K562 (cell line): ENCODE results near the gene PTPN13. TPM values are rescaled to one million over a fixed set of nuclear protein-coding genes. Genes with fewer than 3 reads are reported as not detected.

ENCODE experiments used
- ATAC-seq: fragments of 200-7000 bp; cut with Tn5 transposase; 3 replicates; pipeline ENCODE4 v1.9.1; 2020; ENCODE audit warnings: moderate library complexity
- BruUV-seq: library from RNA; stranded (reverse); fragments of 400-500 nt; replicated peaks from 2 replicates; lab custom pipeline; 2021; lab: Mats Ljungman, UMichigan
- CTCF ChIA-PET: fragments of 300-600 bp; formaldehyde crosslinking; extraction: SDS; loops from one replicate; lab custom pipeline; 2021; ENCODE audit warnings: low intra/inter-chr PET ratio; lab: Yijun Ruan, JAX
- POLR2A ChIA-PET: fragments of 300-600, 350-650 bp; sonication (Branson Sonifier 250); formaldehyde crosslinking; extraction: SDS; loops from one replicate; lab custom pipeline; 2021; ENCODE audit warnings: antibody characterized with exemption, inconsistent platforms; lab: Yijun Ruan, JAX
- DNase-seq, 4 experiments: peaks; one replicate each; pipeline versions ENCODE4 v3.0.0 to v3.0.0-alpha.2; 2011 to 2018; ENCODE audit warnings: low spot score in 3 of 4, mixed read lengths in 3 of 4; ENCODE audit errors: extremely low read depth in 1 of 4
- FAIRE-seq: peaks from 2 replicates; lab custom pipeline; 2011; peaks lifted over from hg19 to GRCh38; lab: Jason Lieb, UNC
- H2AFZ ChIP-seq: 2 replicates; pipeline ENCODE4 v1.6.0; 2011; ENCODE audit warnings: low read depth, low read length, control low read depth, inconsistent platforms
- H3K27ac ChIP-seq: fragments of 200-600 bp; 3 replicates; pipeline ENCODE4 v1.8.0; 2011; ENCODE audit warnings: low read depth, mild to moderate bottlenecking, control low read depth, inconsistent platforms, low read length, moderate library complexity, mixed read lengths; ENCODE audit errors: extremely low read depth
- H3K27me3 ChIP-seq, 2 experiments: fragments of 300-600 bp in 1 of 2; 2 replicates in 1 of 2; 3 replicates in 1 of 2; pipeline versions ENCODE4 v1.6.0 to v1.8.0; 2011; ENCODE audit warnings: inconsistent platforms in 2 of 2, low read length in 2 of 2, mild to moderate bottlenecking in 1 of 2, mixed read lengths in 1 of 2, moderate library complexity in 1 of 2; ENCODE audit not compliant: control insufficient read depth in 2 of 2, insufficient read depth in 2 of 2
- H3K36me3 ChIP-seq: fragments of 300-600 bp; 3 replicates; pipeline ENCODE4 v1.8.0; 2011; ENCODE audit warnings: mild to moderate bottlenecking, low read length, inconsistent platforms; ENCODE audit not compliant: control insufficient read depth, insufficient read depth
- H3K4me1 ChIP-seq, 2 experiments: fragments of 200-600 bp in 1 of 2; replicated peaks in 1 of 2; 2 replicates in 1 of 2; 3 replicates in 1 of 2; pipeline versions ENCODE4 v1.5.1 to v1.8.0; 2011; ENCODE audit warnings: inconsistent platforms in 2 of 2, low read length in 2 of 2, mild to moderate bottlenecking in 1 of 2, mixed read lengths in 1 of 2, moderate library complexity in 1 of 2; ENCODE audit not compliant: control insufficient read depth in 2 of 2, insufficient read depth in 2 of 2
- H3K4me2 ChIP-seq: 2 replicates; pipeline ENCODE4 v1.6.1; 2011; ENCODE audit warnings: low read length, control low read depth, inconsistent platforms, mixed read lengths; ENCODE audit not compliant: insufficient read depth
- H3K4me3 ChIP-seq: fragments of 200-600 bp; sonication (generic), shearing (Covaris generic); 2 replicates; pipeline ENCODE4 v1.5.1; 2016; ENCODE audit warnings: control low read depth, inconsistent platforms
- H3K79me2 ChIP-seq: fragments of 200-600 bp; 3 replicates; pipeline ENCODE4 v1.8.0; 2011; ENCODE audit warnings: low read length, inconsistent platforms; ENCODE audit not compliant: control insufficient read depth, insufficient read depth
- H3K9ac ChIP-seq, 2 experiments: 2 replicates each; pipeline versions ENCODE4 v1.6.0 to v1.6.1; 2011; ENCODE audit warnings: low read depth in 2 of 2, low read length in 2 of 2, control low read depth in 1 of 2, inconsistent platforms in 1 of 2, mild to moderate bottlenecking in 1 of 2, mixed read lengths in 1 of 2; ENCODE audit not compliant: insufficient read depth in 1 of 2
- H3K9me1 ChIP-seq: one replicate; pipeline ENCODE4 v1.6.0; 2011; ENCODE audit warnings: inconsistent platforms, mild to moderate bottlenecking, low read length, moderate library complexity; ENCODE audit not compliant: control insufficient read depth, insufficient read depth
- H3K9me3 ChIP-seq: replicated peaks from 2 replicates; pipeline ENCODE4 v1.5.1; 2011; ENCODE audit warnings: low read depth, low read length, inconsistent platforms; ENCODE audit not compliant: control insufficient read depth, insufficient read depth
- H4K20me1 ChIP-seq: replicated peaks from 2 replicates; pipeline ENCODE4 v1.6.1; 2011; ENCODE audit warnings: low read length, inconsistent platforms, mixed read lengths; ENCODE audit not compliant: control insufficient read depth, insufficient read depth
- ELK1 ChIP-seq: sonication (generic); formaldehyde crosslinking; IDR thresholded peaks from 2 replicates; pipeline ENCODE4 v1.8.1; 2022; ENCODE audit warnings: missing genetic modification reagents
- HNRNPLL ChIP-seq: fragments of 200-400 bp; formaldehyde crosslinking; IDR thresholded peaks from 2 replicates; pipeline ENCODE4 v1.6.1; 2017; ENCODE audit warnings: low read length, low read depth, mild to moderate bottlenecking; ENCODE audit not compliant: poor library complexity, severe bottlenecking
- NCOA2 ChIP-seq, 2 experiments: fragments of 450-650 bp; IDR thresholded peaks; 2 replicates each; pipeline ENCODE4 v1.6.1; 2018; ENCODE audit warnings: mild to moderate bottlenecking in 2 of 2, moderate library complexity in 1 of 2; ENCODE audit not compliant: partially characterized antibody in 2 of 2
- STAG1 ChIP-seq: sonication (generic); formaldehyde crosslinking; IDR thresholded peaks from 2 replicates; pipeline ENCODE4 v1.5.0; 2020; ENCODE audit warnings: missing genetic modification reagents, borderline replicate concordance
- SUPT5H ChIP-seq: fragments of 450-650 bp; IDR thresholded peaks from 2 replicates; pipeline ENCODE4 v1.6.1; 2016
- TCF7L2 ChIP-seq: fragments of 150-350 bp; IDR thresholded peaks from 2 replicates; pipeline ENCODE4 v1.6.1; 2016; ENCODE audit warnings: low read depth, mild to moderate bottlenecking, low read length, moderate library complexity
- ZBTB2 ChIP-seq: fragments of 450-650 bp; IDR thresholded peaks from 2 replicates; pipeline ENCODE4 v1.6.1; 2016; ENCODE audit warnings: antibody characterized with exemption
- ZBTB8A ChIP-seq: fragments of 450-650 bp; IDR thresholded peaks from 2 replicates; pipeline ENCODE4 v1.6.1; 2018; ENCODE audit warnings: mild to moderate bottlenecking, moderate library complexity; ENCODE audit not compliant: partially characterized antibody
- ZFP91 ChIP-seq: sonication (generic); formaldehyde crosslinking; IDR thresholded peaks from 2 replicates; pipeline ENCODE4 v1.8.0; 2022; ENCODE audit warnings: mild to moderate bottlenecking, missing genetic modification reagents
- ZNF431 ChIP-seq: sonication (generic); formaldehyde crosslinking; IDR thresholded peaks from 2 replicates; pipeline ENCODE4 v1.8.0; 2022; ENCODE audit warnings: mild to moderate bottlenecking, missing genetic modification reagents
- ZNF639 ChIP-seq, 2 experiments: fragments of 200-800 bp in 1 of 2; sonication (Bioruptor generic) in 1 of 2; sonication (generic) in 1 of 2; formaldehyde crosslinking in 1 of 2; IDR thresholded peaks in 1 of 2; conservative IDR thresholded peaks in 1 of 2; 2 replicates each; pipeline versions ENCODE4 v1.5.0 to v1.6.1; 2016 to 2020; ENCODE audit warnings: missing compliant biosample characterization in 1 of 2, missing genetic modification characterization in 1 of 2, missing genetic modification reagents in 1 of 2
- in situ Hi-C: fragments of 300-500 bp; cut with MboI; formaldehyde crosslinking; loops from 4 replicates; pipeline ENCODE4 v1.15.0; 2018; ENCODE audit warnings: inconsistent platforms, mixed read lengths
- intact Hi-C: fragments of 100-400 bp; cut with micrococcal nuclease; formaldehyde crosslinking; loops from 2 replicates; pipeline ENCODE4 v1.14.2; 2022
- polyA plus RNA-seq, 8 experiments: library from polyadenylated mRNA; depleted of rRNA in 4 of 8; stranded (reverse) in 5 of 8; unstranded in 3 of 8; fragments of >200 nt; fragmentation: Nextera tagmentation in 2 of 8; fragmentation: Illumina TruSeq in 1 of 8; extraction: Ambion mirVana in 2 of 8; extraction: Trizol in 1 of 8; gene quantifications; 2 replicates each; pipeline versions ENCODE4 v1.2.1 to v1.2.3, GENCODE V29; 2011 to 2014; ENCODE audit warnings: inconsistent platforms in 1 of 8, missing spikeins in 1 of 8
- total RNA-seq, 7 experiments: library from RNA; depleted of rRNA in 6 of 7; stranded (reverse); fragments of >200 nt in 6 of 7; fragmentation: Illumina TruSeq in 2 of 7; extraction: Trizol in 2 of 7; gene quantifications; 2 replicates each; pipeline versions ENCODE4 v1.2.1 to v1.2.3, GENCODE V29; 2011 to 2021; ENCODE audit warnings: low replicate concordance in 1 of 7

The PTPN13 gene
- total and polyA plus RNA-seq, 9 of the 15 experiments (the other 6 are each of a cell fraction or from before 2014, with no cell fraction given) = 0.33 TPM; not detected in 8

- Histone ChIP-seq H3K4me2 (no peak overlapping the region), H3K4me1 (no peaks in the 10 kb centered on the region), H3K9ac (no peak overlapping the region), H2AFZ (no peak overlapping the region), H4K20me1 (no peaks in the 10 kb centered on the region), H3K9me3 (no peaks in the 10 kb centered on the region), H3K36me3 (no peaks in the 10 kb centered on the region), H3K9me1 (no peaks in the 10 kb centered on the region), H3K27me3 (no peaks in the 10 kb centered on the region), H3K79me2 (no peaks in the 10 kb centered on the region), H3K27ac (no peak overlapping the region), H3K4me3 (no peak overlapping the region)
- no TSS peak for BruUV-seq
- POLR2A ChIA-PET = no interaction called here
- CTCF ChIA-PET = no interaction called here
- in situ Hi-C loops = no loop called here
- intact Hi-C loops = no loop called here
- DNase-seq (no peak), ATAC-seq (no peak), FAIRE-seq (no peak)
- TF ChIP-seq HNRNPLL (no peak), STAG1 (no peak), ZNF431 (CRISPR knock-in tag) (no peak), NCOA2 (IDR thresholded peaks at IDR 0.05; ENCODE audit: partially characterized antibody in 2 of 2) (no peak), ELK1 (CRISPR knock-in tag) (no peak), TCF7L2 (no peak), ZNF639 (CRISPR knock-in tag; conservative IDR thresholded peaks at IDR 0.05 in 1 of 2, IDR thresholded peaks at IDR 0.05 in 1 of 2) (no peak), SUPT5H (no peak), ZFP91 (CRISPR knock-in tag) (no peak), ZBTB8A (no peak), ZBTB2 (no peak)
Observed at GRCh38 chr4:86717651-86718050, 123.5 kb downstream of the PTPN13 start.
